CD4-positive, alpha-beta T cell treated with Interleukin-10 for 1 hour (primary cell): ENCODE data around the gene MTCH1.
"Not testable (repeated sequence)": the region's sequence is repeated elsewhere in the genome, so short reads cannot be mapped to it uniquely, and the experiment has no call there.

Experiments
- DNase-seq: peaks from one replicate; pipeline ENCODE4 v3.0.0-alpha.2; 2020

The MTCH1 gene

DNA sequence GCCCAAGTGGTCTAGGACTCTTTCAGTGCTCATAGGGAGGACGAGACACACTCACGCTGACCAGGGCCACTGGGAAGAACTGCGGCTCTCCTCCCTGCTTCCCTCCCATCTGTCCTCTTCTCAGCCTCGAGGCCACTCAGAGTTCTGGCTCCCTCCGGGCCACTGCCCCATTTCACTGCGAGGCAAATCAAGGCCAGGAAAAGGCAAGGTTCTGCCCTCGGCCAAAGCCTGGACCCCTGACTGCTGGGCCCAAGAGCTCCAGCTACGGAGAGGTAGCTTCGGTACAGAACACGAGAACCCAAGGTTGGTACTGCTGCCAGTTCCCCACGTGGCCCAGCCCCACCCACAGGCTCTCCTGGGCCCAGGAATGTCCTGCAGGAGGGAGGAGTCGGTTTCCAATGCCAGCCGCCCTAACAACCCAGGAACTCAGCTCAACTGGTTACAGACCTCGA is 16.7 kb downstream of the MTCH1 start:
- DNase-seq = no peak

DNA sequence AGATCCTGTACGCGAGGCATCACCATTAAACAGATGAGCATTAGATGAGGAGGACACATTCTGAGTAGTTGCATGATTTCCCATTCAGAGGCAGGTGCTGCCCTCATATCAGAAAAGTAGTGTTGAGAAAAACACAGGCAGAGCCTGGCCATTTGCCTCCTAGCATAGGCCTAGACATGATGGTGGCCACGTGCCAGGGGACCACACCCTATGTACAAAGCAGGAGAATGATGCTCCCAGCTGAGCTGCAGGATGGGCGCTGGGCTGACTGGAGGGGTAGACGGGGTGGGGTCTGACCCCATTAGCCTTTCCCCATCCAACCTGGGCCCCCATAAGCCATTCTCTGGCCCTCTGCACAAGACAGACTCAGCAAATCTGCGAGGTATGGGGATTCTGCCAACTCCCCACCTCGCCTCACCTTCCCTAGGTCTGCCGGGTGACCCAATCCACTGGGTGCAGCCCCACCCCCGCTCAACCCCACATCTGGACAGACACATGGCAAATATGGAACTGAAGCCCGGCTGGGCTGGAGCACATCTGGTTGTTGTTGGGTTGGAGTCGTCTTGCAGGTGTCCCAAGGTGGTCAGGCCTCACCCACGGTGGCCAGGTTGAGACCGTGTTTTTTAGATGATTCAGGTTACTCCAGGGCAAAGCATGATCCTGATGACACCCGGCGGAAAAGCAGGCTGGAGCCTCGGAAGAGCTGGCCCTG is 17.6 kb downstream of the MTCH1 start:
- DNase-seq = no peak

DNA sequence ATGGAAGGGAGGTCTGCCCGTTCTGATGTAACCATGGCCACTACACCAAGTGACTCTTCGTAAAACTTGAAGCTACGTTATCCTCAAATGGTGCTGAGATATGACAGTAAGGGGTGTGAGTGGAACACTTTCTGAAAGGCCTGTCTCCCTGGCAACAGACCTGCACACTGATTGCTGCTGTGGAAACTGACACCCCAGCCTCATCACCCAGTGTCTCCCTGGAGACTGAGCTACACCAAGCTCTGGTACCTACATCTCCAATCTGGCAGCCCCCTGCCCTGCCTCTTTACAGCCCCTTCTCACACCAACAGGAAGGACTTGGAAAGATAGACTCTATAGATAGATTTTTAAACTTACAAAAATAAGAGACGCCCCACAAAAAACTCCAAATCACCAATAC is 18.2 kb downstream of the MTCH1 start:
- DNase-seq = no peak

DNA sequence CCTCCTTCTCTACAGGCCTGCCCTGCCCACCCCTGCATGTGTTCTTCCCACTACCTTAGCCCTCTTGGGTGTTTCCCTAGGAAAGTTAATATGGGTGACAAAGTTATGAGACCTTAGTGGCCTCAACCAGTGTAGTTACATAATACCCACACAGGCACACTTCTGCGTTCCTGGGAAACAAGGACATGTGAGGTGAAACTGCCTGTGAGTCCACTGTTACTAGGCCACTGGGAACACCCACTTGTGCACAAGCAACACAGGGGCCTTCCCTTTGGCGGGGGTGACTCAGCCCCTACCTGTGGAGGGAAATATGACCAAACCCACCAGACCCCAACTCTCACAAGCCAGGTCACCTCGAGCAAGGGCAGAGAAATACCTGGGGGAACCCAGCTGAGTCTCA is 18.7 kb downstream of the MTCH1 start:
- DNase-seq = no peak

DNA sequence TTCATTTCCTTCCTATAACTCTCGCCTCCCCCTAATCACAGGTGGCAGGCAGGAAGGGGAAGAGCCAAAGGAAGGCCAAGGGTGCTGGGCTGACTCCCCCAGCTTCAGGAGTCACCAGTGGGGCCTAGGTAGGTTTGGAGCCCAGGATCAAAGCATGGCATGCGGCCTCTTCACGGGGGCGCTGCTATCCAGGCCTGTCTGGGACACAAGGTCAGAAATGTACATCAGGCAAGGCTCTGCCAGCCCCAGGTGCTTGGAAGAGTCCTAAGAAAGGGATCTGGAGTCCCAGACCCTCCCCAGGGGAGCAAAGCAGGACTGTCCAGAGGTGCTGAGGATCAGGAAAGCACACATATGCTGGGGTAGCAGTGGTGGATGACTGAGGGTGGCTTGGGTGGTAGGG is 21.1 kb downstream of the MTCH1 start:
- DNase-seq = no peak

DNA sequence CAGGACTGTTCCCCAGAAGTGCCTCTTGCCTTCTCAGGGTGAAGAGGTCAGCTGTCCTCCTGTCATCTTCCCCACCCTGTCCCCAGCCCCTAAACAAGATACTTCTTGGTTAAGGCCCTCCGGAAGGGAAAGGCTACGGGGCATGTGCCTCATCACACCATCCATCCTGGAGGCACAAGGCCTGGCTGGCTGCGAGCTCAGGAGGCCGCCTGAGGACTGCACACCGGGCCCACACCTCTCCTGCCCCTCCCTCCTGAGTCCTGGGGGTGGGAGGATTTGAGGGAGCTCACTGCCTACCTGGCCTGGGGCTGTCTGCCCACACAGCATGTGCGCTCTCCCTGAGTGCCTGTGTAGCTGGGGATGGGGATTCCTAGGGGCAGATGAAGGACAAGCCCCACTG is 21.6 kb downstream of the MTCH1 start:
- no peak for DNase-seq

DNA sequence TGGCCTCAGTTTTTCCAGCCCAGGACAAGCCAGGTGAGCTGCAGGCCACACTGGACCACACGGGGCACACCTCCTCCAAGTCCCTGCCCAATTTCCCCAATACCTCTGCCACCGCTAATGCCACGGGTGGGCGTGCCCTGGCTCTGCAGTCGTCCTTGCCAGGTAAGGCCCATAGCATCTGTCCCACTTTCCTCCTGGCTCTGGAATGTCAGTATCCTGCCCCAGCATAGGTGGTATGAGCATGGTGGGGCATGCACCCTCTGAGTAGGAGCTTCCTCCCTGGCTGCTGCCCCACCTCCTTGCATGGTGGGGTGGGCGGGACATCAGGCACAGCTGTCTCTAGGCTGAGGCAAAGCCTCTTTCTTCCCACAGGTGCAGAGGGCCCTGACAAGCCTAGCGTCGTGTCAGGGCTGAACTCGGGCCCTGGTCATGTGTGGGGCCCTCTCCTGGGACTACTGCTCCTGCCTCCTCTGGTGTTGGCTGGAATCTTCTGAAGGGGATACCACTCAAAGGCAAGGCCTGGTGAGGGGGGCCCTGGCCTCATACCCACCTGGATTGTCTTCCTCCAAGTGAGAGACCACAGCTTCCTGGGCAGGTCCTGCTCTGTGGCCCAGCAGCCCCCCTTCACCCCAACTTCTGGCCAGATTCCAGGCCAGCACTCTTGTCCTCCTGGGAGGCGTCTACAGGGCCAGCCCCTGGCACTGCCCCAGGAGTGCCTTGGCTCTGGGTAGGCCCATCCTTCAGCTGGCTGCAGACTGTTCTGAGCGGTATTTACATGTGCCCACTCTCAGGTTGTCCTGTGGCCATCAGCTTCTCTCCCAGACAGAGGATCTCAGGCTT is 22.3 kb downstream of the MTCH1 start:
- peak; percentile 66 for DNase-seq

DNA sequence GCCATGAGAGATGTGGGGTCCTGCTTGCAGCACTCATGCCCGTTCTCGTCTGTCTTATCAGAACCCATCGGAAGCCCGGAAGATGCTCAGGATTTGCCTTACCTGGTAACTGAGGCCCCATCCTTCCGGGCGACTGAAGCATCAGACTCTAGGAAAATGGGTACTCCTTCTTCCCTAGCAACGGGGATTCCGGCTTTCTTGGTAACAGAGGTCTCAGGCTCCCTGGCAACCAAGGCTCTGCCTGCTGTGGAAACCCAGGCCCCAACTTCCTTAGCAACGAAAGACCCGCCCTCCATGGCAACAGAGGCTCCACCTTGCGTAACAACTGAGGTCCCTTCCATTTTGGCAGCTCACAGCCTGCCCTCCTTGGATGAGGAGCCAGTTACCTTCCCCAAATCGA is 23.1 kb downstream of the MTCH1 start:
- peak; percentile 92 for DNase-seq

DNA sequence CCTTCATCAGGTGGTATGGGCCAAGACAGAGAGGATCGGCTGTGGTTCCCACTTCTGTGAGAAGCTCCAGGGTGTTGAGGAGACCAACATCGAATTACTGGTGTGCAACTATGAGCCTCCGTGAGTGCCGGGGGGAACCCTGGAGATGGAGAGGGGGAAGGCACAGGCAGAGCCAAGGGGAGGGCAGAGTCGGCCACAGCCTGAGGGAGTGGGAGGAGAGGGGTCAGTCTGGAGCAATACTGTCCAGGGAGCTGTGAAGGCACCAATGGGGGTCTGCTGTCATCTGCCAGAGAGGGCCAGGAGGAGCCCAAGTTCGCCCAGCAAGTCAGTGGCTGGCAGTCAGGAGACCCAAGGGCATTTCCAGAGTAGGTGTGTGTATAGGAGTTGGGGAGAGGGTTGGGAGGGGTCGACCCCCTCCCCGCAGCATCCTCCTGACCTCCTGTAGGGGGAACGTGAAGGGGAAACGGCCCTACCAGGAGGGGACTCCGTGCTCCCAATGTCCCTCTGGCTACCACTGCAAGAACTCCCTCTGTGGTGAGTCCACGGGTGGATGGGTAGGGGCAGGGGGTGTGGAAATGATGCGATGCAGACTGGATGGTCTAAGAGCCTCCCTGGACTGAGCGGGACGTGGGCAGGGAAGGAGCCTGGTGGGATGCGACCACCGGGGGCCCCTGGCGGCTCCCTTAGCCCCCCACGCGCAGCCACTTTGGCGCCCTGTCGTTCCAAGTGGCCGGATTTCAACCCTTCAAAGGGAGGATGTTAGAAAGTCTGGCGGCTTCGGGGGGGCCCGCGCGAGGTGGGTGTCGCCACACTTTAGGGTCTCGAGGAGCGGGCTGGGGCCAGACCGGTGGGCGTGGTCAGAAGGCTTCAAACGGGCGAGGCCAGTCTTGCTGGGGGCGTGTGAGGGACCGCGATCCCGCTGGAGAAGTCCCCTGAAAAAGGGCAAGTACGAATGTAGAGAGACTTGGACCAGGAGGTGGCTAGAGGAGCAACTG is 24.3 kb downstream of the MTCH1 start:
- DNase-seq = no peak

DNA sequence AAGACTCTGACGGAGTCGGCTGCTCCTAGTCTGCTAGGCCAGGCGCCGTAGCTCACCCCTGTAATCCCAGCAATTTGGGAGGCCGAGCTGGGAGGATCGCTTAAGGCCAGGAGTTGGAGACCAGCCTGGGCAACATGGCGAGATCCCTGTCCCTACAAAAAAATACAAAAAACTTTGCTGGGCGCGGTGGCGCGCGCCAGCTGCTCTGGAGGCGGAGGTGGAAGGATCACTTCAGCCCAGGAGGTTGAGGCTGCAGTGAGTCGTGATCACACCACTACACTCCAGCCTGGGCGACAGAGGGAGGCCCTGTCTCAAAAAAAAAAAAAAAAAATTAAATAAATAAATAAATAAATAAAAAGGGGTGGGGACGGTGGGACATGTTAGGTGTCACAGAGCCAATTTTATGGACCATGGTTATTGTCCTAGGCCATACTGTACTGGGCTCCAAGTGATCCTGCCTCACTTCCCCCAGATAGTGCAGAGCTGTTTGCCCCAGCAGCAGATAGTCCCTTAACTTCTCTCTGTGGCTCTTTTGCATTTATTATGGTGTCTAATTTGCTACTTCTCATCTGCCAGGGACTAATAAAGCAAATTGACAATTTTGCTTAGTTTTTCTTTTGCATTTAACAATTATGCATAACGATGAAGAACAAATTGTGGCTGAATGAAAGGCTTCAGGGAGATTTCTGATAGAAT is 26.3 kb downstream of the MTCH1 start:
- no peak for DNase-seq

DNA sequence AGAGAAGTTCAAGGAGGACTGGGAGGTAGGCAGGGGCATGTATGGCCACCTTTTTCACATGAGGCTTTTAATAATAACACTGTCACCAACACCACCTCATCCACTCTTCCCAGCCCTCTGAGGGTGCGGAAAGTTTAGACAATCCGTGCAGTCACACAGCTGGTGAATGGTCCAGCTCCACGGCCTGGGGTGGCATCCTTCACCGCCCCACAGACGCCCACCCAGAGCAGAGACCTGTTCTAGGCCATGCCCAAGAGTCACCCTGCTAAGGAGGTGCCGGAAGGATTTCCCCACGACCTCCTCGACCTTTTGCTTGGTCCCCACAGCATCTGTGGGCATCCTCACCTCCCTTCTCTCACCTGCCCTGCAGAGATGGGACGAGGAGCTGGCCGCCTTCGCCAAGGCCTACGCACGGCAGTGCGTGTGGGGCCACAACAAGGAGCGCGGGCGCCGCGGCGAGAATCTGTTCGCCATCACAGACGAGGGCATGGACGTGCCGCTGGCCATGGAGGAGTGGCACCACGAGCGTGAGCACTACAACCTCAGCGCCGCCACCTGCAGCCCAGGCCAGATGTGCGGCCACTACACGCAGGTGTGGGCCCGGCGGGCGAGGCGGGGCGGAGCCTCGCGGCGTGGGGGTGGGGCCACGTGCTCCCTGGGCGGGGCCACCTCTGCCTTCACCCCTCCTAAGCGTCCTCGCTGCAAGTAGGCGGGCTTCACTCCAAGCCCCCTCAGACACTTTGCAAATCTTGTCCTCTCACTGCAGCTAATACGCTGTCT is 27.0 kb downstream of the MTCH1 start:
- DNase-seq = no peak

DNA sequence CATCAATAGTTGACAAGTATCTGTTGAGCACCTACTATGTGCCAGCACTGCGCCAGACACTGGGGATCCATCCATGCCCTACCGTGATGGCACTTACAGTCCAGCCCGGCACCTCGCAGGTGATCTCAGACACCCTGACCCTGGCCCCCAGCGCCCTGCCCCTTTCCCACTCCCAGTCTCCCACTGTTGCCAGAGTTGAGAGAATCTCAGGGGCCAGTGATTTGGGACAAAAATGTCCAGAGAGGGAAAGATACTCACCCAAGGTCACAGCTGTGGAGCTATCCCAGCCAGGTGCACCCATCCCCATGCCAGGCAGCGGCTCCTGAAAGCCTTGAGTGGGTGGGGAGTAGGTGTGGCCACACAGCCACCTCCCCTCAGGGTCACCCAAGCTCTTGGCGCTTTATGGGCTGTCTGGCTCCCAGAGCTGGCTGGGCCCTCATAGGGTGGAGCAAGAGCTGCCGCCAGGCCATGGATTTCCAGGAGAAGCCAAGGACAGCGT is 28.2 kb downstream of the MTCH1 start:
- no peak for DNase-seq

DNA sequence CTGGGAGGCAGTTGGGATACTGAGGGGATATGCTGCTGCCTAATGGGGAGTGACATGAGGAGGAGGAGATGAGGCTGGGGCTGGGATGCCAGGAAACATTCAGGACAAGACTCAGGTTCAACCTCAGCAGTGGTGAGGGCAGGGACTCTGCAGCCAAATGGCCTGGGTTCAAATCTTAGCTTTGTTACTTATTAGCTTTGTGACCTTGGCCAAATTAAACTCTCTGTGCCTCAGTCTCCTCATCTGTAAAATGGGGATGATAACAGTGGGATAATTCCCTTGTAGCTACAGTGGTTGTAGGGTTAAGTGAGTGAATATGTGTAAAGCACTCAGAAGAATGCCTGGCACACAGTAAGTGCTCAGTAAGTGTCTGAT is 29.6 kb downstream of the MTCH1 start:
- DNase-seq = no peak

DNA sequence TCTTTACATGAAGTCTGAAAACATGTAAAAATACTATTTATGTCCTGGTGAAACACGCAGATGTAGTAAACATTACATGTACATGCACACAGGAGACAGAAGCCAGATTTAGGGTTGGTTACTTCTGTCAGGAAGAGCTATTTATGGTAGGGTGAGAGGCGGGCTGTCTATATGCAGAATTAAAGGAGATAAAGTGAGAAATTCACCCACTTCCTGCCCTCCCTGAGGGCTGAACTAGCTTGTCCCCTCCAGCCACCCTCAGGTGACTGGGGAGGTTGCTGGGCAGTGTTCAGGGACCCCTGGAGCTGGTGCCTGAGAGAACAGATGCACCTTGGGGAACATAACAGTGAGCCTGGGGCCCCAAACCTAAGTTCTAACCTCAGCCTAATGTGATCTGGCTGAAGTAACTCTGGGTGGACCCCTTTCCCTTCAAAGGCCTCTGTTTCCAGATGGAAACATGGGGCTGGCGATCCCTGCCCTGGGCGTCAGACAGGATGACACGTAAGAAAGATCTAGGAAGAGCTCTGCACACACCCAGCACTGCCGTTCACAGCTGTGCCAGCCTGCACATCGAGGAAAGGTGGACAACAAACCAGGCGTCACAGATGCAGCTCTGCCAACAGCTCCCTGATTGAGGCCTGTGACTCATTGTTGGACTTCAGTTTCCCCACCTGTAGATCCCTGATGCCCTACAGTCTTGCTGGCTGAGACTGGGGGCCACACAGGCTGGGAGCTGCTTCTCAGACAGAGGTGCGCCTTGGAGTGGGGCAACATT is 30.1 kb downstream of the MTCH1 start:
- no peak for DNase-seq

DNA sequence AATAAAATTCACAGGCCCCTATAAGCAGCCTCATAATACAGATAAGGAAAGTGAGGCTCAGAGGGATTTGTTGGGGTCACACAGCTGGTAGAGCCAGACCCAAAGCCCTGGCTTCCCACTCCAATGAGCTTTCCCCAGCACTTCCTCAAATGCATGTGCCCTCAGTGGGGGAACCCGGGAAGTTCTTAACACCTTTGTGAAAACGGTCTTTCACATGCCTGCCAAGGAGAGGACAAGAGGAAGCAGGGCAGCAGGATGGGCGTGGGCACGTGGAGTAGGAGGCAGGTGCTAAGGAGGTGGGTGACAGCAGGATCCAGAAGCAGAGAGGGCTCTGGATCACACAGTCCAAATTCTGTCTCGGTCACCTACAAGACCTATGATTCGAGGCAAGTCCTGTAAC is 30.9 kb downstream of the MTCH1 start:
- no peak for DNase-seq

DNA sequence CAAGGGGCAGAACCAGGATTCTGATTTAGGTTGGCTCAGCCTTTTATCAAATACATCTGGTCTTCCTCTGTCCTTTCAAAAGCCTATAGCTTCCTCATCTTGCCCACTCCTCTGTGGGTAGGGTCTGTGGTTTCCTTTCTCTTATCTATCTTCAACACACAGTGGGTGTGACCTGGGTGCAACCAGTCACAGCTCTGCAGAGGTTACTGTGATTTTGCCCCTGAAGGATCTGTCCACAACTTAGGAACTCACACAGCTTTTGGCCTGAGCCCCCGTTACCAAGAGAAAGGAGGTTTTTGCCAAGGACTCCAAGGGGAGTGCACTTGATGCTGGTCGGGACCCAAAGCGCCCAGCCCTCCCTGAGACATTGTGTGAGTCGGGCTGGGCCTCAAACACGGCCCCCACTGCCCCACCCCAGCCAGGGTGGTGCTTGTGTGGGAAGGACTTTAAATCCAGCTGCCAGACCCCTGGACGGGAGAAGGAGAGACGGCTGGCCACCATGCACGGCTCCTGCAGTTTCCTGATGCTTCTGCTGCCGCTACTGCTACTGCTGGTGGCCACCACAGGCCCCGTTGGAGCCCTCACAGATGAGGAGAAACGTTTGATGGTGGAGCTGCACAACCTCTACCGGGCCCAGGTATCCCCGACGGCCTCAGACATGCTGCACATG is 31.6 kb downstream of the MTCH1 start, which contains the start of gene PI16:
PI16 (plus strand) TSS at position 477 of the 670 bp plus-strand sequence; CDS start at position 500, 23 bp downstream.
- peak; percentile 52 for DNase-seq

DNA sequence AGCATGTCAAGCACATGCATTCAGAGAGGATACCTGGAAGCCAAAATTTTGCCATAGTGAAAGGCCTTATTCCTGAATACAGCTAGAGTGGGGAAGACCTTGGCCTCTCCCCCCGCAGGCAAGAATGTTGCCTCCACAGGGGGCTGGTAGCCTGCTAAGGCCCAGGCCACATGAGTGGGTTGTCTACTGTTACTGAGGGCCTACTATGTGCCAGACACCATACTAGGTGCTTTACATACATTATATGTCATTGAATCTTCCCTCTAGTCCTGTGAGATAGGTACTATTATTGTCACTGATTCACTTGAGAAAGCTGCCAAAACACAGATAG is 32.1 kb downstream of the MTCH1 start:
- no peak for DNase-seq

DNA sequence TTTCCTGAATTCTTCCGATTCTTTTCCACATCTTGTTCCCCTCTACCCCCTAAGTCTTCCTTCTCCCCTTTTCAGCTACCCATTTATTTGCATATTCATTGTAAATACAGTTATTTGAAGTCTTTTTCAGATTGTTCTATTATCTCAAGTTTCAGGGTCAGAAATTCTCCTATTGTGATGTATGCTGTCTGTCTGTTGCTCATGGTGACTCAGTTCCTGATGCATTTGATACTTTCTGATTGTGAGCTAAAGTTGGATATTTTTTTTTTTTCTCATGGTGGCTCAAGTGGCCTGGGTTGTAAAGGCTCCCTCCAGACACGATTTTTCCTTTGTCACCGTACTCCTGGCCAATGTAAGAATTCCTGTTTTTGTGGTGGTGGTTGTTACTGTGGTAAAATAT is 36.4 kb downstream of the MTCH1 start:
- no peak for DNase-seq

DNA sequence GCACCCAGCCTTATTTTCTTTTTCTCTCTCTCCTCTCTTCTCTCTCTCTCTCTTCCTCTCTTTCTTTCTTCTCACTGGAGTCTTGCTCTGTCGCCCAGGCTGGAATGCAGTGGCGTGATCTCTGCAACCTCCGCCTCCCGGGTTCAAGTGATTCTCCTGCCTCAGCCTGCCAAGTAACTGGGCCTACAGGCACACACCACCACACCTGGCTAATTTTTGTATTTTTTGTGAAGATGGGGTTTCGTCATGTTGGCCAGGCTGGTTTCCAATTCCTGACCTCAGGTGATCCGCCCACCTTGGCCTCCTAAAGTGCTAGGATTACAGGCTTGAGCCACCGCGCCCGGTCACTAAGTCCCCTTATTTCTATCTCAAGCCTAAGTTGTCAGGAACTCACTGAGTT is 36.9 kb downstream of the MTCH1 start:
- not testable (repeated sequence) for DNase-seq
